ENCODE data around the gene TAB2.
A peak's percentile ranks its signal among the peaks of the same experiment; 100 is the strongest.
"Not testable (repeated sequence)": the region's sequence is repeated elsewhere in the genome, so short reads cannot be mapped to it uniquely, and the experiment has no call there.

TAB2 gene

GRCh38 chr6:149334201-149334600, 16.7 kb downstream of the TAB2 start:
- no peak for DNase-seq (ENCODE audit: low read depth in 2 of 2)

DNA sequence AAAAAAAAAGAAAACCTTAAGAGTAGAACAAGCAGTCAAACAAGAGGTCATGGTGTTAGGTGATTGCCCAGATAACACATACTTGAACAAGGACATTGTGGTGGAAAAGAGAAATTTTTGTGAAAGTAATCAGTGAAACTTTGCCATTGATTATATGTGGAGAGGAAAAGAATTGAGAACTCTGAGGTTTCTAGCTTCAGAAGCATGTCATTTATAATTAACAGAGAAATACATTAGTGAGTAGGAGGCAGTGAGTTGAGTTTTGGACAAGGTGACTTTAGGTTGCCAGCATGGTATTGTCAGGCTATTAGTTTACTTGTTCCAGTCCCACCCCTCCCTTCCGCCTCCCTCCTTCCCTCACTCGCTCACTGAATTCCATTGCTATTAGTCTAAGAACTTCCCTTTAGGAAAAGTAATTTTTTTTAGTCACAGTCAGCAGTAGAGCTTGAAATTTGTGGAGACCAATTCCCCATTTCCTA, 17.2 kb downstream of the TAB2 start:
- DNase-seq (ENCODE audit: low read depth in 2 of 2) = no peak

DNA sequence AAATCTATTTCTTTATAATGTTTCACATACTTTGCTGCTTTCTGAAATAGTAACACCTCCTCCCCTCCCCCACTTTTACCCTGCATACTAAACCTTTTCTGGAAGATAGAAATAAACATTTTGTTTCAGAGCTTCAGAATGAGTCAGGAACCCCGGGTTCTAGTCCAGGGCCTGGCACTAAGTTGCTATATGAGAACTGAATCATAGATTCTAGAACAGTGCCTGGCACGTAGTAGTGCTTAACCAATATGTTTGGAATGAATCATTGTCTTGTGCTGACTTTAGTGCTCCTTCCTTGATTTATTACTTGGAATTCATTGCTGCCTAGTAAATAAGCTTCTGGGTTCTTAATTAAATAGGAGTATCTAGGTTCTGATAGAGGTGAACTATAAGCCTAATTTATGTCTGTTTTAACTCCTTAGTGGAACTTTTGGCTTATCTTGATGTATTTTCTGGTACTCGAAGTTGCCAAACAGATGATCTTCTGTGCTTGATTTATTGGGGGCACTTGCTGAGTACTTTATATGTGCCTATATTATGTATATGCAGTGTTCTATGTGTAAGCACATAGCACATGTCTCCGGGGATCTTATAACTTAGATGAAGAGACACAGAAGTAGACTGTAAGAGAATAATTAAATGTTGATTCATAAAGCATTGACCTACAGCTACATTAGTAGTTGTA, 18.6 kb downstream of the TAB2 start:
- peak; percentile 43 to 55 for DNase-seq (ENCODE audit: low read depth in 2 of 2)

GRCh38 chr6:149336609-149336928, 19.1 kb downstream of the TAB2 start:
- DNase-seq (ENCODE audit: low read depth in 2 of 2) = no peak

DNA sequence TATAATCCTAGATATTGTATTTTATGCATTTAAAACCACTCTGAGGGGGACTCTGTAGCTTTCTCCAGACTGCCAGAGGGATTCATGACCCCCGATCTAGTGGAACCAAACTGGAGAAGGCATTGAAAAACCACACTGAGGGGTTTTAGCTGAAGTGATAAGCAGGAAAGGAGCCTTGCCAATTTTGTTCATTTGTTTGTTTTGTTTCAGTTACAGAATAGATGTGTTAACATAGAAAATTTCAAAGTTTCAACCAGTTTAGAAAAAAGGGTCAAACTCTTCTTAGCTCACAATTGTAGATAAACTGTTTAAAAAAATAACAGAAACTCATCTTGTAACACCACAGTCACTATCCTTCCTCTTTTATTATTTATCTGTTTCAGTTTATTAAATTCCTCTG, 19.8 kb downstream of the TAB2 start:
- DNase-seq (ENCODE audit: low read depth in 2 of 2) = no peak

GRCh38 chr6:149340200-149340599, 22.7 kb downstream of the TAB2 start:
- no peak for DNase-seq (ENCODE audit: low read depth in 2 of 2)

GRCh38 chr6:149342525-149342924, 25.0 kb downstream of the TAB2 start:
- no peak for DNase-seq (ENCODE audit: low read depth in 2 of 2)

GRCh38 chr6:149343501-149343900, 26.0 kb downstream of the TAB2 start:
- no peak for DNase-seq (ENCODE audit: low read depth in 2 of 2)

- no peak for DNase-seq (ENCODE audit: low read depth in 2 of 2)
These were observed 28.6 kb downstream of the TAB2 start for GRCh38 chr6:149346078-149346477.

GRCh38 chr6:149347067-149347466, 29.6 kb downstream of the TAB2 start:
- no peak for DNase-seq (ENCODE audit: low read depth in 2 of 2)

- DNase-seq (ENCODE audit: low read depth in 2 of 2) = not testable (repeated sequence)
These were observed 31.8 kb downstream of the TAB2 start for GRCh38 chr6:149349279-149349678.

DNA sequence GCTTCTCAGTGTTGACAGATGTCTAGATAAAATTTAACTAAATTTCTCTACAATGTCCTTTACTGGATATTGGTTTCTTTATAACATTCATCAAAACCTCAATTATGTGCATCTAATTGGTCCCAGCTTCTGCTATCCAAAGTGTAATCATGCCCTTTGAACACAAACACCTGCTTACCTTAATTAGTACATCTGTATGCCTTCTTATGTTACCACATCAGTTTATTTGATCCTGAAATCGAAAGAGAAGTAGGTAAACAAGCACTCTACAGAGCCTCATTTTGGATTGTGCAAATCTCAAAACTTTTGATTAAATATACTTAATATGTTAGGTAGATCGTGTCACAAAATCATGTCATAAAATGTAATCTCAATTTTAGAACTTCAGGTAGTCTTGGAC, 36.5 kb downstream of the TAB2 start:
- DNase-seq (ENCODE audit: low read depth in 2 of 2) = no peak

GRCh38 chr6:149356081-149356750, 38.7 kb downstream of the TAB2 start:
- no peak for DNase-seq (ENCODE audit: low read depth in 2 of 2)

GRCh38 chr6:149357726-149358538, 40.4 kb downstream of the TAB2 start:
- DNase-seq (ENCODE audit: low read depth in 2 of 2) = no peak

DNA sequence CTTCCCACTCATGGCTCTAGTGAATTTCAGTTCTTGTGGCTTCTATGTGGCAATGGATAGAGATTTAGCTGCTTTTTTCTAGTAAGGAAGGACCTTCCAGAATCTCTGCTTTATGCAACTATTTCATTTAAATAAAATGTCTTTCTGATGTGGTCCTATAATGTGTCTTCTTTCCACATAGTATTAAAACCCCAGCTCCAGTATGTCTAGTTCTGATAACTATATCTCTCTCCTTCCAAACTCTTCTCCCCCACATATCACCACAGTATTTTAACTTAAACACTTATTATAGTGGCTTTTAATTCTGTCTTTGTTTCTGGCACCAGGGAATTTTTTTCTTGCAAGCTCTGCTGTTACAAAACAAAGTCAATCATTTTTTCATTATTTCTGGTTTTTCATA, 41.9 kb downstream of the TAB2 start:
- DNase-seq (ENCODE audit: low read depth in 2 of 2) = no peak

GRCh38 chr6:149360536-149360935, 43.0 kb downstream of the TAB2 start:
- DNase-seq (ENCODE audit: low read depth in 2 of 2) = no peak

- DNase-seq (ENCODE audit: low read depth in 2 of 2) = no peak
These were observed 44.8 kb downstream of the TAB2 start for GRCh38 chr6:149362289-149362688.

- no peak for DNase-seq (ENCODE audit: low read depth in 2 of 2)
These were observed 45.6 kb downstream of the TAB2 start for GRCh38 chr6:149363154-149363553.

GRCh38 chr6:149364557-149364956, 47.0 kb downstream of the TAB2 start:
- DNase-seq (ENCODE audit: low read depth in 2 of 2) = no peak

DNA sequence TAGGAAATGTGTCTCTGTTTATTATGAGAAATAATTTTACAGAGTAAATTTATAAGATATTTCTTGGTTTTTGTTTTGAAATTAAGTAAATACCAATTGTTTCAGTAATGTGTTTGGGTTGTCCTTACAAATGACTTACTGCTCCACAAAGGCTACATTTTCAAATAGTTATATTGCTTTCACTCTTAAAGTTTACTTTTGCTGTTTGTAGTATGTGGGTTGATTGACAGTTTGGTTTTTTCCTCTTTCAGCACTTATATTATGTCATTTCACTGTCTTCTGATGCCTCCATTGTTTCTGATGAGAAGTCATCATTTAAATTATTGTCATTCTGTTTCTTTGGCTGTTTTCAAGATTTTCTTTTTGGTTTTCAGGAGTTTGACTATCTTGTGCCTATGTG, 47.7 kb downstream of the TAB2 start:
- no peak for DNase-seq (ENCODE audit: low read depth in 2 of 2)

DNA sequence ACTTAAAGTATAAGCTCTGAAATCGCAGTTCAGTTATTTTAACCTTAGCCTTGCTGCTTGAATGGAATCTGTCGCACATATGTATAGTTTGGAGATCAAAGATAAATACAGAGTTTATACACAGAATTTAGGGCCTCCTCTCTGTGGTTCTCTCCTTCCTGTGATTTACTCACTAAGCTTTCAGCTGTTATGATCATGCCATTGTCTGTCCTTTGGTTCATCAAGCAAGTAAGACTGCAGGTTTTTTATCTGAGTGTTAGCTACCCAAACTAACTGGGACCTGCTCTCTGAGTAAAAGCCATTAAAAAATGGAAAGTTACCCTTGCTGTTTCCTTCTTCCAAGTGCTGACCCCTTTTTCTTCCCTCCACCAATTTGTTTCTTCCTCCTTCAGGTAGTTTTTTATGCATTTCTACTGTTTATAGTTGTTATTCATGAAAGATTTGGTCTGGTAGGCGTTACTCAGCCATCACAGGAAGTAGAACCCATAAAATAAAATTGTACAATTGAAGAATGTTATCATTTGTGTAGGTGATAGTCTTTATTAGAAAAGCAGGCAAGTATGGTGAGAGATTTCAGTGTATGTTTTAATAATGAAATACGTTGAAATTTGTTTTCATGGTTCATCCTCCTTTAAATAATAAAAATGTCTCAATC, 48.9 kb downstream of the TAB2 start:
- no peak for DNase-seq (ENCODE audit: low read depth in 2 of 2)

DNA sequence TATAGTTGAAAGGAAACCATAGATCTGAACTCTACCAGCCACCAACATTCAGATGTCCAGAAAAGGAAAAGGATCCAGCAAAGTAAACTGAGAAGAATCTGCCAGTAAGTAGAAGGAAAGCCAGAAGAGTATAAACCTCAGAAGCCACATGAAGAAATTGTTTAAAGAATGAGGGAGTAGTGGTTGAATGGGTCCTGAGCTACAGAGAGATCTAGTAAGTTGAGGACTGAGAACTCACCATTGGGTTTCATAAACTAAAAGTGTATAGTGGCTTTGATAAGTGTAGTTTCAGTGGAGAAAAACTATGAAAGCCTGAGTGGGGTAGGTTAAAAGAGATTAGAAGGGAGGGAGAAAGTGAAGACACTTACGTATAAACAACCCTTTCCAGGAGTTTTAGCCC, 50.6 kb downstream of the TAB2 start:
- DNase-seq (ENCODE audit: low read depth in 2 of 2) = no peak

All from stimulated activated CD8-positive, alpha-beta memory T cell treated with anti-CD3 and anti-CD28 coated beads, Interleukin-15, amount 100 ng/mL, for 48 hours (primary cell).